ENCODE data around the gene GOLGA8T.
"Not testable (repeated sequence)": the region's sequence is repeated elsewhere in the genome, so short reads cannot be mapped to it uniquely, and the experiment has no call there.

DNA sequence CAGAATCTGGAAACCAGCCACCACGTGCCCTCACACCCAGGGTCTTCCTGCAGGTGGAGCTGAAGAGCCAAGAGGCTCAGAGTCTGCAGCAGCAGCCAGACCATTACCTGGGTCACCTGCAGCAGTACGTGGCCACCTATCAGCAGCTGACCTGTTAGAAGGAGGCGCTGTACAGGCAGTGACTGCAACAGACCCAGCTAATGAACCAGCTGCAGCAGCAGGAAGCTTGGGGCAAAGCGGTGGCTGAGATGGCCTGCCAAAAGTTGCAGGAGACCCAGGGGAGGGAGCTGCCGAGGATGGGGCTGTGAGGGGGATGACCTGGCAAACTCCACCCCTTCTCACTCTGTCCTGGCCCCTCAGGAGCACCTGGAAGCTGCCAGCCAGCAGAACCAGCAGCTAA is 8.4 kb downstream of the GOLGA8T start:
- TF ChIP-seq, protein P1, sequence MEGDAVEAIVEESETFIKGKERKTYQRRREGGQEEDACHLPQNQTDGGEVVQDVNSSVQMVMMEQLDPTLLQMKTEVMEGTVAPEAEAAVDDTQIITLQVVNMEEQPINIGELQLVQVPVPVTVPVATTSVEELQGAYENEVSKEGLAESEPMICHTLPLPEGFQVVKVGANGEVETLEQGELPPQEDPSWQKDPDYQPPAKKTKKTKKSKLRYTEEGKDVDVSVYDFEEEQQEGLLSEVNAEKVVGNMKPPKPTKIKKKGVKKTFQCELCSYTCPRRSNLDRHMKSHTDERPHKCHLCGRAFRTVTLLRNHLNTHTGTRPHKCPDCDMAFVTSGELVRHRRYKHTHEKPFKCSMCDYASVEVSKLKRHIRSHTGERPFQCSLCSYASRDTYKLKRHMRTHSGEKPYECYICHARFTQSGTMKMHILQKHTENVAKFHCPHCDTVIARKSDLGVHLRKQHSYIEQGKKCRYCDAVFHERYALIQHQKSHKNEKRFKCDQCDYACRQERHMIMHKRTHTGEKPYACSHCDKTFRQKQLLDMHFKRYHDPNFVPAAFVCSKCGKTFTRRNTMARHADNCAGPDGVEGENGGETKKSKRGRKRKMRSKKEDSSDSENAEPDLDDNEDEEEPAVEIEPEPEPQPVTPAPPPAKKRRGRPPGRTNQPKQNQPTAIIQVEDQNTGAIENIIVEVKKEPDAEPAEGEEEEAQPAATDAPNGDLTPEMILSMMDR (IDR thresholded peaks at IDR 0.05 in 2 of 3, conservative IDR thresholded peaks at IDR 0.05 in 1 of 3; ENCODE audit: borderline replicate concordance in 1 of 3, insufficient read depth in 1 of 3, low read depth in 2 of 3, low read length in 2 of 3) = not testable (repeated sequence)
- TF ChIP-seq EZH2 (IDR thresholded peaks at IDR 0.05); CEBPB (IDR thresholded peaks at IDR 0.05; ENCODE audit: low read depth); CBX3 (IDR thresholded peaks at IDR 0.05; ENCODE audit: low read depth); POLR2A (IDR thresholded peaks at IDR 0.05; ENCODE audit: borderline replicate concordance, extremely low read depth, insufficient read depth, insufficient read length); EZH2phosphoT487 (IDR thresholded peaks at IDR 0.05; ENCODE audit: borderline replicate concordance); SIN3A (IDR thresholded peaks at IDR 0.05; ENCODE audit: low read depth); POLR2AphosphoS5 (IDR thresholded peaks at IDR 0.05; ENCODE audit: low read depth, low read length); ZNF274 (IDR thresholded peaks at IDR 0.05; ENCODE audit: low read depth, low read length): not testable (repeated sequence)
- TF ChIP-seq, protein P2, sequence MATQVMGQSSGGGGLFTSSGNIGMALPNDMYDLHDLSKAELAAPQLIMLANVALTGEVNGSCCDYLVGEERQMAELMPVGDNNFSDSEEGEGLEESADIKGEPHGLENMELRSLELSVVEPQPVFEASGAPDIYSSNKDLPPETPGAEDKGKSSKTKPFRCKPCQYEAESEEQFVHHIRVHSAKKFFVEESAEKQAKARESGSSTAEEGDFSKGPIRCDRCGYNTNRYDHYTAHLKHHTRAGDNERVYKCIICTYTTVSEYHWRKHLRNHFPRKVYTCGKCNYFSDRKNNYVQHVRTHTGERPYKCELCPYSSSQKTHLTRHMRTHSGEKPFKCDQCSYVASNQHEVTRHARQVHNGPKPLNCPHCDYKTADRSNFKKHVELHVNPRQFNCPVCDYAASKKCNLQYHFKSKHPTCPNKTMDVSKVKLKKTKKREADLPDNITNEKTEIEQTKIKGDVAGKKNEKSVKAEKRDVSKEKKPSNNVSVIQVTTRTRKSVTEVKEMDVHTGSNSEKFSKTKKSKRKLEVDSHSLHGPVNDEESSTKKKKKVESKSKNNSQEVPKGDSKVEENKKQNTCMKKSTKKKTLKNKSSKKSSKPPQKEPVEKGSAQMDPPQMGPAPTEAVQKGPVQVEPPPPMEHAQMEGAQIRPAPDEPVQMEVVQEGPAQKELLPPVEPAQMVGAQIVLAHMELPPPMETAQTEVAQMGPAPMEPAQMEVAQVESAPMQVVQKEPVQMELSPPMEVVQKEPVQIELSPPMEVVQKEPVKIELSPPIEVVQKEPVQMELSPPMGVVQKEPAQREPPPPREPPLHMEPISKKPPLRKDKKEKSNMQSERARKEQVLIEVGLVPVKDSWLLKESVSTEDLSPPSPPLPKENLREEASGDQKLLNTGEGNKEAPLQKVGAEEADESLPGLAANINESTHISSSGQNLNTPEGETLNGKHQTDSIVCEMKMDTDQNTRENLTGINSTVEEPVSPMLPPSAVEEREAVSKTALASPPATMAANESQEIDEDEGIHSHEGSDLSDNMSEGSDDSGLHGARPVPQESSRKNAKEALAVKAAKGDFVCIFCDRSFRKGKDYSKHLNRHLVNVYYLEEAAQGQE (IDR thresholded peaks at IDR 0.05; ENCODE audit: low read depth) = not testable (repeated sequence)
- TF ChIP-seq, protein P3, sequence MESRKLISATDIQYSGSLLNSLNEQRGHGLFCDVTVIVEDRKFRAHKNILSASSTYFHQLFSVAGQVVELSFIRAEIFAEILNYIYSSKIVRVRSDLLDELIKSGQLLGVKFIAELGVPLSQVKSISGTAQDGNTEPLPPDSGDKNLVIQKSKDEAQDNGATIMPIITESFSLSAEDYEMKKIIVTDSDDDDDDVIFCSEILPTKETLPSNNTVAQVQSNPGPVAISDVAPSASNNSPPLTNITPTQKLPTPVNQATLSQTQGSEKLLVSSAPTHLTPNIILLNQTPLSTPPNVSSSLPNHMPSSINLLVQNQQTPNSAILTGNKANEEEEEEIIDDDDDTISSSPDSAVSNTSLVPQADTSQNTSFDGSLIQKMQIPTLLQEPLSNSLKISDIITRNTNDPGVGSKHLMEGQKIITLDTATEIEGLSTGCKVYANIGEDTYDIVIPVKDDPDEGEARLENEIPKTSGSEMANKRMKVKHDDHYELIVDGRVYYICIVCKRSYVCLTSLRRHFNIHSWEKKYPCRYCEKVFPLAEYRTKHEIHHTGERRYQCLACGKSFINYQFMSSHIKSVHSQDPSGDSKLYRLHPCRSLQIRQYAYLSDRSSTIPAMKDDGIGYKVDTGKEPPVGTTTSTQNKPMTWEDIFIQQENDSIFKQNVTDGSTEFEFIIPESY (IDR thresholded peaks at IDR 0.05; ENCODE audit: extremely low read depth, insufficient replicate concordance, low read length) = not testable (repeated sequence)

Measured in HCT116 (cell line).